DOHH2 (cell line): ENCODE data around the gene DNASE1L1.
"Not testable (repeated sequence)": the region's sequence is repeated elsewhere in the genome, so short reads cannot be mapped to it uniquely, and the experiment has no call there.

Source experiments
- H3F3A ChIP-seq: fragments of 200-600 bp; sonication (generic), shearing (Covaris generic); 2 replicates; pipeline ENCODE4 v1.6.0; 2016; ENCODE audit warnings: antibody characterized with exemption, mild to moderate bottlenecking; ENCODE audit not compliant: control insufficient read depth, insufficient read depth
- H3K27ac ChIP-seq: fragments of 200-600 bp; sonication (generic); 2 replicates; pipeline ENCODE4 v1.5.1; 2014; ENCODE audit warnings: low read depth, mild to moderate bottlenecking, low read length, moderate library complexity
- H3K27me3 ChIP-seq: fragments of 200-600 bp; sonication (generic); 2 replicates; pipeline ENCODE4 v1.6.1; 2014; ENCODE audit warnings: mild to moderate bottlenecking, low read length, mixed read lengths; ENCODE audit not compliant: control insufficient read depth
- H3K36me3 ChIP-seq: fragments of 200-600 bp; sonication (generic); 2 replicates; pipeline ENCODE4 v1.6.1; 2014; ENCODE audit warnings: mild to moderate bottlenecking, low read length, moderate library complexity, mixed read lengths; ENCODE audit not compliant: control insufficient read depth
- H3K4me1 ChIP-seq: fragments of 200-600 bp; sonication (generic); 2 replicates; pipeline ENCODE4 v1.6.1; 2014; ENCODE audit warnings: mild to moderate bottlenecking, low read length, mixed read lengths; ENCODE audit not compliant: control insufficient read depth
- H3K4me2 ChIP-seq: fragments of 200-600 bp; sonication (generic); 2 replicates; pipeline ENCODE4 v1.6.0; 2014; ENCODE audit warnings: mild to moderate bottlenecking, low read length, moderate library complexity
- H3K4me3 ChIP-seq: fragments of 200-600 bp; sonication (generic); 2 replicates; pipeline ENCODE4 v1.5.1; 2014; ENCODE audit warnings: mild to moderate bottlenecking, low read length, mixed read lengths
- H3K79me2 ChIP-seq: fragments of 200-600 bp; sonication (generic); 2 replicates; pipeline ENCODE4 v1.6.1; 2014; ENCODE audit warnings: mild to moderate bottlenecking, low read length, mixed read lengths; ENCODE audit not compliant: control insufficient read depth
- H3K9me2 ChIP-seq: fragments of 200-600 bp; sonication (generic); replicated peaks from 2 replicates; pipeline ENCODE4 v1.6.1; 2014; ENCODE audit warnings: mild to moderate bottlenecking, low read length, mixed read lengths; ENCODE audit not compliant: control insufficient read depth
- H3K9me3 ChIP-seq: fragments of 200-600 bp; sonication (generic); 2 replicates; pipeline ENCODE4 v1.6.1; 2014; ENCODE audit warnings: antibody characterized with exemption, low read length, mixed read lengths; ENCODE audit not compliant: control insufficient read depth, insufficient read depth
- H4K20me1 ChIP-seq: fragments of 200-600 bp; sonication (generic); 2 replicates; pipeline ENCODE4 v1.6.0; 2014; ENCODE audit warnings: low read depth, mild to moderate bottlenecking, antibody characterized with exemption, low read length, moderate library complexity; ENCODE audit not compliant: control insufficient read depth, insufficient read depth
- EZH2phosphoT487 ChIP-seq: fragments of 200-600 bp; sonication (generic); IDR thresholded peaks from 2 replicates; pipeline ENCODE4 v1.6.1; 2017; ENCODE audit warnings: borderline replicate concordance, mild to moderate bottlenecking, antibody characterized with exemption, low read length, moderate library complexity, mixed read lengths
- TF ChIP-seq, protein P1 (sequence below): fragments of 200-600 bp; sonication (generic); IDR thresholded peaks from one replicate; pipeline ENCODE4 v1.5.1; 2014; ENCODE audit warnings: antibody characterized with exemption, mild to moderate bottlenecking, low read depth, low read length; ENCODE audit not compliant: poor library complexity, severe bottlenecking

DNASE1L1 gene

DNA sequence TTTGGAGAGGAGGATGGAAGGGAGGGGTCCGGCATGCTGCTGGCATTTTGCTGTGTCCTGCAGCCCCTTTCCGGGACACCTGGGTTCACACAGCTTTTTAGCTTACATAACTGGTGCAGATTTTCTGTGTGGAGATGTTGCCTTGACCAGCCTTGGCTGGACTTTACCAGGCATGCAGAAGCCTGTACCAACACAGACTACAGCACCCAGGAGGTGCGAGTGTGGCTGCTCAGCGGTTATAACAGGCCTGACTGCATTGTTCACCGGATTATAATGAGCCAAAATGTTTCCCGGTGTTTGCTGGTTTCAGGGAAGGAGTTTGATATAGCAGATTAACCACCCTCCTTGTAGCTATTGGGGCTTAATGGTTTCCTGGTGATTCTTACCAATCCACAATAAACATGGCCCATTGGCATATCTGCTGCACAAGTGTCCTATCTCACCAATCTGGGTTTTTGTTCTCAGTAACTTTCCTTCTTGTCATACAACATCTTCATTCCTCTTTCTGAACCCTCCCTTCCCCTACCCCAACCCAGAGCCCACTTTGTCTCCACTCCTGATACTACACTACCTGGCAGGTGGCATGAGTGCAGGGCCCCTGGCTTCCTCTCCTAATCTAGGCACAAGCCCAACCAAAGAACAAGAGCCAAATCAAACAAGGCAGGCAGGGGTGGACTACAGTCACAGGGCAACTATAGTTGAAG lies 7.0 kb downstream of the DNASE1L1 start:
- Histone ChIP-seq H3K79me2 (peaks cover 25% of the 10 kb centered on the region), H4K20me1 (no peaks in the 10 kb centered on the region), H3K4me1 (peaks cover 14% of the 10 kb centered on the region), H3K27ac (no peak overlapping the region), H3K36me3 (peaks cover 33% of the 10 kb centered on the region), H3K9me2 (no peaks in the 10 kb centered on the region), H3F3A (peaks cover 29% of the 10 kb centered on the region), H3K9me3 (no peaks in the 10 kb centered on the region), H3K4me3 (no peak overlapping the region), H3K27me3 (no peaks in the 10 kb centered on the region), H3K4me2 (no peak overlapping the region)
- TF ChIP-seq, protein P1, sequence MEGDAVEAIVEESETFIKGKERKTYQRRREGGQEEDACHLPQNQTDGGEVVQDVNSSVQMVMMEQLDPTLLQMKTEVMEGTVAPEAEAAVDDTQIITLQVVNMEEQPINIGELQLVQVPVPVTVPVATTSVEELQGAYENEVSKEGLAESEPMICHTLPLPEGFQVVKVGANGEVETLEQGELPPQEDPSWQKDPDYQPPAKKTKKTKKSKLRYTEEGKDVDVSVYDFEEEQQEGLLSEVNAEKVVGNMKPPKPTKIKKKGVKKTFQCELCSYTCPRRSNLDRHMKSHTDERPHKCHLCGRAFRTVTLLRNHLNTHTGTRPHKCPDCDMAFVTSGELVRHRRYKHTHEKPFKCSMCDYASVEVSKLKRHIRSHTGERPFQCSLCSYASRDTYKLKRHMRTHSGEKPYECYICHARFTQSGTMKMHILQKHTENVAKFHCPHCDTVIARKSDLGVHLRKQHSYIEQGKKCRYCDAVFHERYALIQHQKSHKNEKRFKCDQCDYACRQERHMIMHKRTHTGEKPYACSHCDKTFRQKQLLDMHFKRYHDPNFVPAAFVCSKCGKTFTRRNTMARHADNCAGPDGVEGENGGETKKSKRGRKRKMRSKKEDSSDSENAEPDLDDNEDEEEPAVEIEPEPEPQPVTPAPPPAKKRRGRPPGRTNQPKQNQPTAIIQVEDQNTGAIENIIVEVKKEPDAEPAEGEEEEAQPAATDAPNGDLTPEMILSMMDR = no peak
- no peak for TF ChIP-seq EZH2phosphoT487

DNA sequence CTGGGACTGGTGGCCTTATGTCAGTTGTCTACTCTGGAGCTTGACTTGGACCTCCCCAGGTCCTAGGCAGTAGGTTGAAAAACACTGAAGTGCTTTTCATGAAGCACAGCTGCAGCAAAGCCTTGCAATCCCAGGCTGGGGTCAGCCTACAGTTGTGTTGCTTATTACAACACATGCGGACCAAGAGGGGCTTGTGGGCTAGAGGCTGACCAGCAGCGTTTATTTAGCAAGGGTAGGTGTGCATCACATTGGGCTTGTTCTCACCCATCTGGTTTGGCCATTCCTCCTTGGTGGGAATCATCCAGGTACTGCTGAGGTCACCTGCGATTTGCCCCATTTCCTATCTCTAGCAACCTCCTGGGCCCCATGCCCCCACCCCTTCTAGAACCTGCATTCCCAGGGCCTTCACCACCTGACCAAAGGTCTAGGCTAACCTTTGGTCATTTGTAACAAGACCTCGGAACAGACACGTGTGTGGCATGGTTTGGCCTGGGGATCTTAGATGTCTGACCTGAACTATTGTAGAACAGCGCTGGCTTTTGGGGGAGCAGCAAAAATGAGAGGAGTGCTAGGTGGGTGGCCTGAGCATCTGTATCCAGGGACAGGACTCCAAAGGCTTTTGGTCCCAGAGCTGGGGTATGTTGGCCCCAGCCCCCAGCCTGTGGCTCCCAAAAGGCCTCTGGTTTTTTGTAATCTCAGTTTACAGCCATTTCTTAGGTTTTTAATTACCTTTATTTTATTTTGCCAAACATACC lies 7.8 kb downstream of the DNASE1L1 start:
- H3K4me1 ChIP-seq = peaks cover 17% of the 10 kb centered on the region
- peaks cover 28% of the 10 kb centered on the region for H3K79me2 ChIP-seq
- H3K9me3 ChIP-seq = no peaks in the 10 kb centered on the region
- no peak overlapping the region for H3K27ac ChIP-seq
- no peak for TF ChIP-seq EZH2phosphoT487
- H3K4me2 ChIP-seq = no peak overlapping the region
- peaks cover 29% of the 10 kb centered on the region for H3F3A ChIP-seq
- H3K36me3 ChIP-seq = peaks cover 33% of the 10 kb centered on the region
- no peak overlapping the region for H3K4me3 ChIP-seq
- no peaks in the 10 kb centered on the region for H3K9me2 ChIP-seq
- no peaks in the 10 kb centered on the region for H3K27me3 ChIP-seq
- no peaks in the 10 kb centered on the region for H4K20me1 ChIP-seq

- H3K9me3 ChIP-seq, H3K9me2 ChIP-seq, H3K4me3 ChIP-seq, H3K27me3 ChIP-seq, H3K27ac ChIP-seq, H4K20me1 ChIP-seq: not testable (repeated sequence)
- H3K4me2 ChIP-seq = peak overlapping the region; percentile 86; the same call in 1 of the 2 replicates
- H3K4me1 ChIP-seq = peaks cover 17% of the 10 kb centered on the region
- peaks cover 29% of the 10 kb centered on the region for H3F3A ChIP-seq
- H3K36me3 ChIP-seq = peaks cover 33% of the 10 kb centered on the region
- peaks cover 28% of the 10 kb centered on the region for H3K79me2 ChIP-seq
These were observed 8.7 kb downstream of the DNASE1L1 start for GRCh38 chrX:154400369-154400817.

GRCh38 chrX:154399527-154400368 lies 9.3 kb downstream of the DNASE1L1 start:
- no peak for TF ChIP-seq EZH2phosphoT487
- TF ChIP-seq, protein P1 = no peak
- peaks cover 33% of the 10 kb centered on the region for H3K36me3 ChIP-seq
- no peaks in the 10 kb centered on the region for H3K9me2 ChIP-seq
- H3K9me3 ChIP-seq = no peaks in the 10 kb centered on the region
- H3K27ac ChIP-seq = peak overlapping the region; percentile 93
- peaks cover 28% of the 10 kb centered on the region for H3K79me2 ChIP-seq
- H3K27me3 ChIP-seq = no peaks in the 10 kb centered on the region
- peaks cover 17% of the 10 kb centered on the region for H3K4me1 ChIP-seq
- H4K20me1 ChIP-seq = no peaks in the 10 kb centered on the region
- peak overlapping the region; percentile 86 for H3K4me2 ChIP-seq
- H3F3A ChIP-seq = peaks cover 29% of the 10 kb centered on the region
- H3K4me3 ChIP-seq = peak overlapping the region; percentile 95
